H1 (cell line): ENCODE results near the gene CASK. TPM values are rescaled to one million over a fixed set of nuclear protein-coding genes. Genes with fewer than 3 reads are reported as not detected.

ENCODE experiments used
- GTF2F1 ChIP-seq: IDR thresholded peaks from 2 replicates; pipeline ENCODE4 v1.6.1; 2012; ENCODE audit warnings: low read depth, low read length, improper control_type of control experiment, borderline replicate concordance
- RBBP5 ChIP-seq: IDR thresholded peaks from 2 replicates; pipeline ENCODE4 v1.7.1; 2012; ENCODE audit warnings: low read depth, mild to moderate bottlenecking, inconsistent platforms, low read length, moderate library complexity, borderline replicate concordance
- SP1 ChIP-seq: IDR thresholded peaks from 2 replicates; pipeline ENCODE4 v1.6.1; 2011; ENCODE audit warnings: low read depth, low read length
- SP4 ChIP-seq: IDR thresholded peaks from 2 replicates; pipeline ENCODE4 v1.6.1; 2012; ENCODE audit warnings: low read length, inconsistent platforms
- TAF1 ChIP-seq: IDR thresholded peaks from 2 replicates; pipeline ENCODE4 v1.6.1; 2011; ENCODE audit warnings: mild to moderate bottlenecking, low read depth, low read length
- YY1 ChIP-seq: IDR thresholded peaks from 2 replicates; pipeline ENCODE4 v1.6.1; 2011; ENCODE audit warnings: low read depth, mild to moderate bottlenecking, low read length
- polyA plus RNA-seq, 7 experiments: library from polyadenylated mRNA; depleted of rRNA in 3 of 7; stranded (reverse) in 5 of 7; unstranded in 2 of 7; fragments of >200 nt in 5 of 7; fragments of 200-250 nt in 2 of 7; gene quantifications; 1 replicate in 5 of 7; 2 replicates in 1 of 7; 4 replicates in 1 of 7; pipeline versions ENCODE4 v1.2.1 to v1.2.3, GENCODE V29; 2011 to 2013; ENCODE audit warnings: missing spikeins in 2 of 7, mixed read lengths in 2 of 7
- total RNA-seq: library from RNA; stranded (reverse); fragmentation: NEBNext Ultra II Directional; extraction: Animal tissue kit (Norgen Biotek cat#: 25700); gene quantifications from 2 replicates; pipeline ENCODE4 v1.2.1, GENCODE V29; 2021

The CASK gene
- total and polyA plus RNA-seq, 2 of the 8 experiments (the other 6 are each of a cell fraction or from before 2014, with no cell fraction given): 21.6 to 55.1 TPM

- no peak for TF ChIP-seq TAF1
- no peak for TF ChIP-seq SP1
- TF ChIP-seq GTF2F1: no peak
- no peak for TF ChIP-seq RBBP5
- TF ChIP-seq SP4: no peak
- no peak for TF ChIP-seq YY1
Observed at GRCh38 chrX:41881166-41881565, 42.2 kb downstream of the CASK start (continued).
